Measurements from ENCODE around the gene OR11A1. TPM values are rescaled to one million over a fixed set of nuclear protein-coding genes. Genes with fewer than 3 reads are reported as not detected.

OR11A1 gene
- total and polyA plus RNA-seq, 12 donors: not detected

DNA sequence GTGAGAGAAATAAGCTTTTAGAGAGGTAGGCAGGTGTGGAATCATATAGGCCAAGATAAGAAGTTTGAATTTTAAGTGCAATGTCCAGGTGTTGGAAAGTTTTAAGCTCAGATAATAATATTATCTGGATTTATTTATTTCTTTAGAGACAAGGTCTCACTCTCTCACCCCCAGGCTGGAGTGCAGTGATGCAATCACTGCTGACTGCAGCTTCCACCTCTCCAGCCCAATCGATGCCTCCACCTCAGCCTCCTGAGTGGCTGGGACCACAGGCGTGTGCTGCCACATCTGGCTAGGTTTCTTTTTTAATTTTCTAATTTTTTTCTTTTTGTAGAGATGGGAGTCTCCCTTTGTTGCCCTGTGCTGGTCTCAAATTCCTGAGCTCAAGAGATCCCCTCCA, 36.4 kb upstream of the OR11A1 start:
- 71 to 75% methylated on average over 2 of the region's 2 CpGs for WGBS, 2 donors
- no peak overlapping the region for H3K4me3 ChIP-seq
- ATAC-seq (no peak), DNase-seq (no peak)
- H3K36me3 ChIP-seq: no peaks in the 10 kb centered on the region
- no peaks in the 10 kb centered on the region for H3K9me3 ChIP-seq
- TF ChIP-seq, protein P1, sequence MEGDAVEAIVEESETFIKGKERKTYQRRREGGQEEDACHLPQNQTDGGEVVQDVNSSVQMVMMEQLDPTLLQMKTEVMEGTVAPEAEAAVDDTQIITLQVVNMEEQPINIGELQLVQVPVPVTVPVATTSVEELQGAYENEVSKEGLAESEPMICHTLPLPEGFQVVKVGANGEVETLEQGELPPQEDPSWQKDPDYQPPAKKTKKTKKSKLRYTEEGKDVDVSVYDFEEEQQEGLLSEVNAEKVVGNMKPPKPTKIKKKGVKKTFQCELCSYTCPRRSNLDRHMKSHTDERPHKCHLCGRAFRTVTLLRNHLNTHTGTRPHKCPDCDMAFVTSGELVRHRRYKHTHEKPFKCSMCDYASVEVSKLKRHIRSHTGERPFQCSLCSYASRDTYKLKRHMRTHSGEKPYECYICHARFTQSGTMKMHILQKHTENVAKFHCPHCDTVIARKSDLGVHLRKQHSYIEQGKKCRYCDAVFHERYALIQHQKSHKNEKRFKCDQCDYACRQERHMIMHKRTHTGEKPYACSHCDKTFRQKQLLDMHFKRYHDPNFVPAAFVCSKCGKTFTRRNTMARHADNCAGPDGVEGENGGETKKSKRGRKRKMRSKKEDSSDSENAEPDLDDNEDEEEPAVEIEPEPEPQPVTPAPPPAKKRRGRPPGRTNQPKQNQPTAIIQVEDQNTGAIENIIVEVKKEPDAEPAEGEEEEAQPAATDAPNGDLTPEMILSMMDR (IDR thresholded peaks at IDR 0.05): no peak
- peaks cover 0 to 31% (median 11%) of the 10 kb centered on the region in 7 donors for H3K27me3 ChIP-seq
- H3K27ac ChIP-seq: no peak overlapping the region
- no peaks in the 10 kb centered on the region for H3K4me1 ChIP-seq
- intact Hi-C loops (cut with DNase I): no loop called here

DNA sequence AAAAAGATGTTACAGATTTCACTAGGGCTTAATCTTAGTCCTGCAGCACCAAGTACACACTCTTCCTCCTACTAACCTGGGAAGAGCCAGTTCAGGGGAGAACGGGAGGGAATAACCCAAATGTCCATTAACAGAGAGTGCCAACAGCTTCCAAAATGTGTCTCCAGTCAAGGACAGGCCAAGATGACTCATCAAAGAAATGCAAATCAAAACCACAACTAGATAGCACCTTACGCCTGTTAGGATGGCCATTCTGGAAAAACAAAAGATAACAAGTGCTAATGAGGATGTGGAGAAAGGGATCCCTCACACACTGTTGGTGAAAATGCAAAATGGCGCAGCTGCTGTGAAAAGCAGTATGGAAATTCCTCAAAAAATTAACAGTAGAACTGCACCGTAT, 34.7 kb upstream of the OR11A1 start:
- ATAC-seq (no peak), DNase-seq (no peak)
- Histone ChIP-seq H3K27me3 (peaks cover 0 to 31% (median 6%) of the 10 kb centered on the region in 7 donors), H3K9me3 (no peaks in the 10 kb centered on the region), H3K36me3 (no peaks in the 10 kb centered on the region), H3K4me3 (no peak overlapping the region), H3K4me1 (no peaks in the 10 kb centered on the region), H3K27ac (no peak overlapping the region)
- TF ChIP-seq, protein P1 (IDR thresholded peaks at IDR 0.05): no peak
- intact Hi-C loops (cut with DNase I): no loop called here
- 73 to 76% methylated on average over 4 of the region's 4 CpGs for WGBS, 2 donors

DNA sequence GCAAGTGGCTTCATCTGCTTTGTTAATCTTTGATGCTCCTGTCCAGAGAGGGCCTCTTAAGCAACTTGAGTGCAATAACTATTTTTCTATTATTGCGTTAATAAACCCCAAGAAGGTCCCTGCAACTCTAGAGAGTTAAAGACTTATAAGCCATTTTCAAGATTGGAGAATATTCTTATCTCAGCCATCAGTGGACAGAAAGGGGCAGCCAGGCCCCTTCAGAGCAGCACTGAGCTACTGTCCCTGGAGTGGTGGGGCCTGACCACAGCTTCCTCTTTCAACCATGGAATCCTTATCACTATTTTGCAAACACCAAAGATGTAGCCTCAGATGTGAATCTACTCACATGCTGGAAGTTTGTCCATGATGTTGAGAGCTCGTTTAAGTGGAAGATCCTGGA, 33.7 kb upstream of the OR11A1 start:
- TF ChIP-seq, protein P1 (IDR thresholded peaks at IDR 0.05): no peak
- Histone ChIP-seq H3K27me3 (peaks cover 0 to 25% (median 5%) of the 10 kb centered on the region in 7 donors), H3K4me3 (no peak overlapping the region), H3K4me1 (no peaks in the 10 kb centered on the region), H3K36me3 (no peaks in the 10 kb centered on the region), H3K27ac (no peak overlapping the region), H3K9me3 (no peaks in the 10 kb centered on the region)
- intact Hi-C loops (cut with DNase I): no loop called here
- no peak for DNase-seq
- no peak for ATAC-seq
- 74 to 80% methylated on average over 2 of the region's 2 CpGs for WGBS, 2 donors

DNA sequence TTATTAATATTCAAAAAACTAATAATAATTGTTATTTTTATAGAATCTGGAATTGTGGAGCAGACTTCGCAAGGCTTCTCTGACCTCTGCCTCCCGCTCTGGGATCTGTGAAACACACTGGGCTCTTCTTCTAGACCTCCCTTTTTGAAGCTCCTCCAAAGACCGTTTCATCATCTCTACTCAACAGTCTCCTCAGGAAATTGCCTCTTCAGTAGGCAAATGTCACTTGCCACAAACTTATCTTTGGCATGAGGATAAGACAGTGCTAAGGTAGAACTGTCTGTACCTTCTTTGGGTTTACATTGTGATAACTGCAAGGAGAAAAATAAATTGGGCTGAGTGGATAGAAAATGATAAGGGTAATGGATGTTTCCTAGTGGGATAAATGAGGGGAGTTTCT, 33.2 kb upstream of the OR11A1 start:
- H3K27me3 ChIP-seq: peaks cover 0 to 20% (median 4%) of the 10 kb centered on the region in 7 donors
- no peak for DNase-seq
- no peak overlapping the region for H3K27ac ChIP-seq
- H3K4me3 ChIP-seq: no peak overlapping the region
- WGBS, 2 donors: 74 to 78% methylated on average over 3 of the region's 3 CpGs
- TF ChIP-seq, protein P1 (IDR thresholded peaks at IDR 0.05): no peak
- intact Hi-C loops (cut with DNase I): no loop called here
- H3K36me3 ChIP-seq: no peaks in the 10 kb centered on the region
- H3K4me1 ChIP-seq: no peaks in the 10 kb centered on the region
- ATAC-seq: no peak
- H3K9me3 ChIP-seq: no peaks in the 10 kb centered on the region
